ENCODE data around the gene DLK2.
A peak's percentile ranks its signal among the peaks of the same experiment; 100 is the strongest.
"Not testable (repeated sequence)": the region's sequence is repeated elsewhere in the genome, so short reads cannot be mapped to it uniquely, and the experiment has no call there.

Gene DLK2

GRCh38 chr6:43481591-43482236 is 26.4 kb upstream of the DLK2 start:
- no peak for DNase-seq (ENCODE audit: low read depth, low spot score)

GRCh38 chr6:43481075-43481474 is 25.7 kb upstream of the DLK2 start:
- DNase-seq (ENCODE audit: low read depth, low spot score), result no peak

GRCh38 chr6:43478008-43478372 is 22.6 kb upstream of the DLK2 start:
- DNase-seq (ENCODE audit: low read depth, low spot score), result no peak

- DNase-seq (ENCODE audit: low read depth, low spot score), result peak; percentile 45
Observed at GRCh38 chr6:43477235-43478007, 22.1 kb upstream of the DLK2 start, which contains the start of gene TJAP1. Gene TJAP1 (plus strand): TSS chr6:43477570. CDS start chr6:43499002, 21,432 bp downstream.

- DNase-seq (ENCODE audit: low read depth, low spot score), result no peak
Observed at GRCh38 chr6:43476746-43477145, 21.4 kb upstream of the DLK2 start.

- DNase-seq (ENCODE audit: low read depth, low spot score), result no peak
Observed at GRCh38 chr6:43475516-43475915, 20.2 kb upstream of the DLK2 start.

- DNase-seq (ENCODE audit: low read depth, low spot score), result no peak
Observed at GRCh38 chr6:43472515-43472914, 17.2 kb upstream of the DLK2 start.

GRCh38 chr6:43471399-43471798 is 16.1 kb upstream of the DLK2 start:
- no peak for DNase-seq (ENCODE audit: low read depth, low spot score)

- DNase-seq (ENCODE audit: low read depth, low spot score), result no peak
Observed at GRCh38 chr6:43469947-43470346, 14.6 kb upstream of the DLK2 start.

GRCh38 chr6:43468748-43469681 is 13.7 kb upstream of the DLK2 start:
- no peak for DNase-seq (ENCODE audit: low read depth, low spot score)

- no peak for DNase-seq (ENCODE audit: low read depth, low spot score)
Observed at GRCh38 chr6:43468240-43468639, 12.9 kb upstream of the DLK2 start.

- no peak for DNase-seq (ENCODE audit: low read depth, low spot score)
Observed at GRCh38 chr6:43467752-43468151, 12.4 kb upstream of the DLK2 start.

- DNase-seq (ENCODE audit: low read depth, low spot score), result not testable (repeated sequence)
Observed at GRCh38 chr6:43467265-43467664, 11.9 kb upstream of the DLK2 start.

- no peak for DNase-seq (ENCODE audit: low read depth, low spot score)
Observed at GRCh38 chr6:43465948-43466347, 10.6 kb upstream of the DLK2 start.

- DNase-seq (ENCODE audit: low read depth, low spot score), result no peak
Observed at GRCh38 chr6:43464337-43464736, 9.0 kb upstream of the DLK2 start.

GRCh38 chr6:43461936-43462335 is 6.6 kb upstream of the DLK2 start:
- no peak for DNase-seq (ENCODE audit: low read depth, low spot score)

GRCh38 chr6:43460032-43460431 is 4.7 kb upstream of the DLK2 start:
- no peak for DNase-seq (ENCODE audit: low read depth, low spot score)

GRCh38 chr6:43459535-43459934 is 4.2 kb upstream of the DLK2 start:
- DNase-seq (ENCODE audit: low read depth, low spot score), result no peak

- not testable (repeated sequence) for DNase-seq (ENCODE audit: low read depth, low spot score)
Observed at GRCh38 chr6:43458154-43458553, 2.8 kb upstream of the DLK2 start.

GRCh38 chr6:43457643-43458042 is 2.3 kb upstream of the DLK2 start:
- DNase-seq (ENCODE audit: low read depth, low spot score), result no peak

GRCh38 chr6:43454696-43455530 is 435 bp downstream of the DLK2 start:
- peak; percentile 45 for DNase-seq (ENCODE audit: low read depth, low spot score)
